HL-60 (cell line): ENCODE measurements around the gene PNPLA2.

Source experiments
- GABPA ChIP-seq: IDR thresholded peaks from 2 replicates; pipeline ENCODE4 v1.6.1; 2012; ENCODE audit warnings: low read depth
- POLR2AphosphoS5 ChIP-seq: IDR thresholded peaks from 2 replicates; pipeline ENCODE4 v1.6.1; 2012; ENCODE audit warnings: low read depth
- SPI1 ChIP-seq: IDR thresholded peaks from 2 replicates; pipeline ENCODE4 v1.6.1; 2012; ENCODE audit warnings: low read depth, mild to moderate bottlenecking, borderline replicate concordance
- TF ChIP-seq, protein P1 (sequence below): IDR thresholded peaks from one replicate; pipeline ENCODE4 v1.5.1; 2011; ENCODE audit warnings: low read length, control low read depth, inconsistent platforms; ENCODE audit not compliant: insufficient read depth

- no peak for TF ChIP-seq GABPA
- TF ChIP-seq, protein P1, sequence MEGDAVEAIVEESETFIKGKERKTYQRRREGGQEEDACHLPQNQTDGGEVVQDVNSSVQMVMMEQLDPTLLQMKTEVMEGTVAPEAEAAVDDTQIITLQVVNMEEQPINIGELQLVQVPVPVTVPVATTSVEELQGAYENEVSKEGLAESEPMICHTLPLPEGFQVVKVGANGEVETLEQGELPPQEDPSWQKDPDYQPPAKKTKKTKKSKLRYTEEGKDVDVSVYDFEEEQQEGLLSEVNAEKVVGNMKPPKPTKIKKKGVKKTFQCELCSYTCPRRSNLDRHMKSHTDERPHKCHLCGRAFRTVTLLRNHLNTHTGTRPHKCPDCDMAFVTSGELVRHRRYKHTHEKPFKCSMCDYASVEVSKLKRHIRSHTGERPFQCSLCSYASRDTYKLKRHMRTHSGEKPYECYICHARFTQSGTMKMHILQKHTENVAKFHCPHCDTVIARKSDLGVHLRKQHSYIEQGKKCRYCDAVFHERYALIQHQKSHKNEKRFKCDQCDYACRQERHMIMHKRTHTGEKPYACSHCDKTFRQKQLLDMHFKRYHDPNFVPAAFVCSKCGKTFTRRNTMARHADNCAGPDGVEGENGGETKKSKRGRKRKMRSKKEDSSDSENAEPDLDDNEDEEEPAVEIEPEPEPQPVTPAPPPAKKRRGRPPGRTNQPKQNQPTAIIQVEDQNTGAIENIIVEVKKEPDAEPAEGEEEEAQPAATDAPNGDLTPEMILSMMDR: no peak
- TF ChIP-seq POLR2AphosphoS5: peak; percentile 49
- TF ChIP-seq SPI1: no peak
Measured at GRCh38 chr11:868802-869201, 50.1 kb downstream of the PNPLA2 start.
